NCI-H526 treated with DMSO at 0.1 percent for 48 hours (cell line): ENCODE data around the gene IQGAP2.
"Not testable (repeated sequence)": the region's sequence is repeated elsewhere in the genome, so short reads cannot be mapped to it uniquely, and the experiment has no call there.

Experiments
- DNase-seq: peaks from one replicate; lab custom pipeline; 2025; lab: John Stamatoyannopoulos, UW

The IQGAP2 gene

DNA sequence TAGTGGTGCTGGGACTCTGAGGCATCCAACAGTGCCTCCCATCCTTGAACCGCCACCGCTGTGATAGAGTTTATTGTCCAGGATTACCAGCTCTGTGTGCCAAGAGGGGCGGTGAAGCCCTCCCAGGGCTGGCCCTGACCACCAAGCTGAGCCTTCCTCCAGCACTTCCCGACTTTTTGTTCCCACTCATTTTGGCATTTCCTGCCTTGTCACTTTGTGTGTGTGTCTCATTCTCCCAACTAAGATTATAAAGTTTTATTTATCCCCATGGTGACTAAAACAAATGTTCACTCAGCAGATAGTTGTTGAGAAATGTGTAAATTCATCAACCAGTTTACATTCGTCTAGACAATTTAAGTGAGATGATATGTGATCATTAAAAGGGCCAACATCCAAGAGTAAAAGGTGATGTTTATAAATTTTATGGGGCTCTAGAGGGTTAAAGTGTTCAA, 315.3 kb downstream of the IQGAP2 start:
- no peak for DNase-seq

- no peak for DNase-seq
Observed at GRCh38 chr5:76718880-76719279, 315.8 kb downstream of the IQGAP2 start.

GRCh38 chr5:76720988-76721569, 318.0 kb downstream of the IQGAP2 start:
- DNase-seq, result no peak

DNA sequence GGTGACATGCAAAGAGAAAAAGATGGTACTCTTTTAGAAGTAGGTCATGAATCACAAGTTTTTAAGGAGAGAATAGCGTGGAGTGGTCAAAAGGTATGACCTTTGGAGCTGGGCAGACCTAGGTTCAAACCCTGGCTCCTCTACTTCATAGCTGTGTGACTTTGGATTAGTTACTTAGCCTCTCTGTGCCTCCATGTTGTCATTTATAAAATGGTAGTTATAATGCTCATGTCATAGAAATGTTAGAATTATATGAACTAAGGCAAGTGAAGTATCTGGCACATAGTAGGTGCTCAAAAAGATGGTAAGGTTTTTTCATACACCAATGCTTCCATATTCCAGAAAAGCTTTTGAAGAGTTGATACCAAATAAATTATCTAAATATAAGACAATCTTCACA, 320.2 kb downstream of the IQGAP2 start:
- DNase-seq, result no peak

DNA sequence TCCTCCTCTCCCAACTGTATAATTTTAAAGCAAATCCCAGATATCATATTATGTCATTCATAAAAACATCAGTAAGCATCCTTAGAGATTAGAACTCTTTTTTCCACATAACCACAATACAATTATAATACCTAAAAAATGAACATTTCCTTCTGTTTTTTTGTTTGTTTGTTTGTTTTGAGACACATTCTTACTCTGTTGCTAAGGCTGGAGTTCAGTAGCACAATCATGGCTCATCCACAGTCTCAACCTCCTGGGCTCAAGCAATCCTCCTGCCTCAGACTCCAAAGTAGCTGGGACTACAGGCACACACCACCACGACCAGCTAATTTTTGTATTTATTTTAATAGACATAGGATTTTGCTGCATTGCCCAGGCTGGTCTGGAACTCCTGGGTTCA, 320.8 kb downstream of the IQGAP2 start:
- DNase-seq, result no peak

DNA sequence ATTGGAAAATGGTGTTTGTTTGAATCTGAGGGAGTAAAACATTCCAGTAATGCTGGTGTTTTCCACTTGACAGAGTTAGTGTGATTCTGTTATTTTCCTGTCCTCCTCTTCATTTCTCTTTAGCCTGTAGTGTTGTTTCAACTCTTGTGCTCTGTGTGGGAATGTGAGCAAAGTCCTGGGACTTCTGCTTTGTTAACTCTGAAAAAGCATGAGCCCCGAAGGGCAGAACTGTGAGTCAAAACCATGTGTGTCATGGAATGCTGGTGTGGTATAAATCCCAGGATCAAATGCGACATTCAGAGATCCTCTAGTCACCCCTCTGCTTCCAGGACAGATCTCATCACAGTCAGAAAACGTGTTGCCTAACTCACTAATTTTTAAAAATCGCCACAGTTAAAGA, 321.8 kb downstream of the IQGAP2 start:
- no peak for DNase-seq

GRCh38 chr5:76728965-76729364, 325.9 kb downstream of the IQGAP2 start:
- DNase-seq, result no peak

GRCh38 chr5:76729373-76730290, 326.5 kb downstream of the IQGAP2 start:
- no peak for DNase-seq

GRCh38 chr5:76732405-76733048, 329.4 kb downstream of the IQGAP2 start:
- no peak for DNase-seq

DNA sequence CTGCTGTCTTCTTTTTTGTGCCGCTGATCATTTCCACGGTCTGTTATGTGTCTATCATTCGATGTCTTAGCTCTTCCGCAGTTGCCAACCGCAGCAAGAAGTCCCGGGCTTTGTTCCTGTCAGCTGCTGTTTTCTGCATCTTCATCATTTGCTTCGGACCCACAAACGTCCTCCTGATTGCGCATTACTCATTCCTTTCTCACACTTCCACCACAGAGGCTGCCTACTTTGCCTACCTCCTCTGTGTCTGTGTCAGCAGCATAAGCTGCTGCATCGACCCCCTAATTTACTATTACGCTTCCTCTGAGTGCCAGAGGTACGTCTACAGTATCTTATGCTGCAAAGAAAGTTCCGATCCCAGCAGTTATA, 329.9 kb downstream of the IQGAP2 start:
- no peak for DNase-seq

GRCh38 chr5:76735762-76736545, 332.9 kb downstream of the IQGAP2 start:
- no peak for DNase-seq

DNA sequence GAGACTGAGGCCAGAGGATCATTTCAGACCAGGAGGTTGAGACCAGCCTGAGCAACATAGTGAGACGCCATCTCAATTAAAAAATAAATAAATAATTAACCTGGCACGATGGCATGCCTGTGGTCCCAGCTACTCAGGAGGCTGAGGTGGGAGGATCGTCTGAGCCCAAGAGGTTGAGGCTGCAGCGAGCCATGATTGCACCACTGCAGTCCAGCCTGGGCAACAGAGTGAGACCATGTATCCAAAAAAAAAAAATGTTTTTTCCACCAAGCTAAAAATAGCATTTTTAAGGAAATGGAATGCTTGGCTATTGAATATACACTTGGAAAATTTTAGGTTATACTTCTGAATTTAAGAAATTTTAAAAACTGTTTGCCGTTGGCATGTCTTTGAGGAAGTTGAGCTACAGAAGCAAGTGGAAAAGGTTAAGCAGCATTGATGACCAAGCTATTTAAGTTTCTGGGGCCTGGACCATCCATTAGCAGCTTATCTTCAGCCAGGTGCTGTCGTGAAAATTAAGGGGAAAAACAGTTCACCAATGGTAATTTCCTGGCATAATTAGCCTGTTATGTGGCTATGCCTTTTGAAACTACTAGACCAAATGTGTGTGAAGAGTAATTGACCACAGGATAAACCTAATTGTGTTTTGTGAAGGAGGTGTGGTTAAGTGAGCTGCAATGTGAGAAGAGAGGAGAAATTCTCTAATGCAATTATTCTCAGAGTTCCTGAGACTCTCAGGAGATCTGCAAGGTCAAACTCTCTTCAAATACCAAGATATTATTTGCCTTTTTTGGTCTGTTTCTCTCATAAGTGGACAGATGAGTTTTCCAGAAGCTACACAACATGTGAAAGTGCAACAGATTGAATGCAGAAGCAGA, 333.8 kb downstream of the IQGAP2 start:
- no peak for DNase-seq

DNA sequence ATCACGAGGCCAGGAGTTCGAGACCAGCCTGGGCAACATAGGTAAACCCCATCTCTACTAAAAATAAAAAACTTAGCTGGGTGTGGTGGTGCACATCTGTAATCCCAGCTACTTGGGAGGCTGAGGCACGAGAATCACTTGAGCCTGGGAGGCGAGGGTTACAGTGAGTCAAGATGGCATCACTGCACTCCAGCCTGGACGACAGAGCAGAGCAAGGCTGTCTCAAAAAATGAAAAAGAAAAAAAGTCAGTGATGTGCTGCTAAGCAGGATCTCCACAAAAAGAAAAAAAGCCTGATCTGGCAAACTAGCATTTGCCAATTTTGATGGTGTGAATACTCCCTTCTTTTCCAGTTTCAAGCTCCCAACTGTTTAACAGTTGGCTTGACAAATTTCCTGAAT, 334.8 kb downstream of the IQGAP2 start:
- no peak for DNase-seq

- not testable (repeated sequence) for DNase-seq
Observed at GRCh38 chr5:76741506-76741905, 338.4 kb downstream of the IQGAP2 start.

DNA sequence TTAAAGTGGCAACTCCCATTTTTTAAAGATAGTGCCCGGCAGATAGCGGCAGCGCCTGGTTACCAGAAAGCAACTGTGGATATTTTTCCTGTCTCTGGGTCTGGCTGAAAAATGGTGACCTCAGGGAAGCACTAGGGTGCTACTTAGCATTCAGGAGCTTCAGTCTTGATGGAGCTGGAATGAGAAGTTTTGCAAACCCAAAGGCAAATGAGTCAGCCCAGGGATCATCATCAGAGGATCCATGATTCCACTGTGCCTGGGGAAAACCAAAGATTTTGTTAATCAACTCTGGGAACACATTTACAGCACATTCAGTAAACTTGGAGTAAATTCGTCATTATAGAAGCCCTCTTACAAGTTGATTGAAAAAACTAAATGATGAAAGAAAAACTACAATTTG, 339.5 kb downstream of the IQGAP2 start:
- DNase-seq, result no peak

- no peak for DNase-seq
Observed at GRCh38 chr5:76744632-76745031, 341.5 kb downstream of the IQGAP2 start.

DNA sequence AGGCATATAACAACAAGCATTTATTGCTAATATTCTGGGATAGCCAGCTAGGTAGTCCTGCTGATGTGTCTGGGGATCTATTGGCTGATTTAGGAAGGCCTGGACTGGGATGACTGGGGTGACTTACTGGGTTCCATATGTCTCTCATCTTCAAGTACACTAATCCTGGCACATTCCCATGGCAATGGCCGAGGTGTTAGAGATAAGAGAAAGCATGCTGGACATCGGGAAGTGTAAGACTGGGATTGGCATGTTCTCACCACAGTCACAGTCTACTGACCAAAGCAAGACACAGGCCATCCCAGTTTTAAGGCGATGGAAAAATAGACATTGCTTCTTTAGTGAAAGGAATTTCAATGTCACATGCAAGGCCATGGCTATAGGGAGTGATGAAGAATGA, 342.6 kb downstream of the IQGAP2 start:
- DNase-seq, result no peak

- DNase-seq, result no peak
Observed at GRCh38 chr5:76746677-76747076, 343.6 kb downstream of the IQGAP2 start.

DNA sequence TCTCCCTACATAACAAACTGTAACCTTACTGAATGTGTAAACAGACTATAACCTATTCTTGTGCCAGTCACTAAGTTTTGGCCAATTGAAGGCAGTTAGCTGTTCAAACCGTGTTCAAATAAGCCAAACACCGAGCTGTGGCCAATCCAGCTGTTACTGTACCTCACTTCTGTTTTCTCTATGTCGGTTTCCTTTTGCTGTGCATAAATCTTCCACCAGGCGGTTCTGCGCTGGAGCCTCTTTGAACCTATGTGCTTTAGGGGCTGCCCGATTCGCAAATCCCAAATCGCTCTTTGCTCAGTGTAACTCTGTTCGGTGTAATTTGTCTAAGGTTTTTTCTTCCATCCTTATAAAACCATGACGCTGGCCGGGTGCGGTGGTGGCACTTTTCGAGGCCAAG, 344.6 kb downstream of the IQGAP2 start:
- DNase-seq, result no peak

DNA sequence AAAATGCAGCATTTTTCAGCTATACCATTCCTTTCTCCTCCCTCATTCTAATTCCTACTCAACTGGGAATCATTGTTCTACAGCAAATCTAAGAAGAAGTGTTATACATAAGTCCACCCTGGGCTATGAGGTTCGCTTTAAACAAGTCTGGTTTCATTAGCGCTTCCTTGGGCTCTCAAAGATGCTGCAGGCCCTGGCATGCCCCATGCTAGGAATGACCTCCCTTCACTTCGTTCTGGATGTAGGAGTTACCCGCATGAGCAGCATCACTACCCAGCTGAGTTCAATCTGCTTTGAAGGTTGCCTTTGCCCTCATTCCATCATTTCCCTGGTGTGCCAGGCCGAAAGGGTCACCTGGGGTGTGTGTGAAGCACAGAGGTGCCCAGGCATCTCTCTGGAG, 348.2 kb downstream of the IQGAP2 start:
- no peak for DNase-seq

- DNase-seq, result no peak
Observed at GRCh38 chr5:76754668-76755078, 351.6 kb downstream of the IQGAP2 start.
